Fibroblast of villous mesenchyme (primary cell): Measurements from ENCODE around the gene RARRES2. TPM values are rescaled to one million over a fixed set of nuclear protein-coding genes. Genes with fewer than 3 reads are reported as not detected.

Experiments
- DNase-seq: peaks from one replicate; pipeline ENCODE4 v3.0.0-alpha.2; 2010; ENCODE audit warnings: low read depth
- H3K4me3 ChIP-seq: 2 replicates; pipeline ENCODE4 v1.5.1; 2011; ENCODE audit warnings: low read depth, mild to moderate bottlenecking, low read length
- total RNA-seq: library from RNA; depleted of rRNA; stranded (reverse); fragments of >200 nt; gene quantifications from 2 replicates; pipeline ENCODE4 v1.2.3, GENCODE V29; 2012
- TF ChIP-seq, protein P1 (sequence below): IDR thresholded peaks from 2 replicates; pipeline ENCODE4 v1.5.1; 2012; ENCODE audit warnings: low read depth, mild to moderate bottlenecking, low read length; ENCODE audit not compliant: insufficient read depth

The RARRES2 gene
- total RNA-seq, 1 donor, result 185 TPM

GRCh38 chr7:150325110-150325611 lies 16.3 kb downstream of the RARRES2 start:
- peak; percentile 48 for DNase-seq
- H3K4me3 ChIP-seq, result no peak overlapping the region
- TF ChIP-seq, protein P1, sequence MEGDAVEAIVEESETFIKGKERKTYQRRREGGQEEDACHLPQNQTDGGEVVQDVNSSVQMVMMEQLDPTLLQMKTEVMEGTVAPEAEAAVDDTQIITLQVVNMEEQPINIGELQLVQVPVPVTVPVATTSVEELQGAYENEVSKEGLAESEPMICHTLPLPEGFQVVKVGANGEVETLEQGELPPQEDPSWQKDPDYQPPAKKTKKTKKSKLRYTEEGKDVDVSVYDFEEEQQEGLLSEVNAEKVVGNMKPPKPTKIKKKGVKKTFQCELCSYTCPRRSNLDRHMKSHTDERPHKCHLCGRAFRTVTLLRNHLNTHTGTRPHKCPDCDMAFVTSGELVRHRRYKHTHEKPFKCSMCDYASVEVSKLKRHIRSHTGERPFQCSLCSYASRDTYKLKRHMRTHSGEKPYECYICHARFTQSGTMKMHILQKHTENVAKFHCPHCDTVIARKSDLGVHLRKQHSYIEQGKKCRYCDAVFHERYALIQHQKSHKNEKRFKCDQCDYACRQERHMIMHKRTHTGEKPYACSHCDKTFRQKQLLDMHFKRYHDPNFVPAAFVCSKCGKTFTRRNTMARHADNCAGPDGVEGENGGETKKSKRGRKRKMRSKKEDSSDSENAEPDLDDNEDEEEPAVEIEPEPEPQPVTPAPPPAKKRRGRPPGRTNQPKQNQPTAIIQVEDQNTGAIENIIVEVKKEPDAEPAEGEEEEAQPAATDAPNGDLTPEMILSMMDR, result no peak

- TF ChIP-seq, protein P1, result no peak
- peak overlapping the region; percentile 15 for H3K4me3 ChIP-seq
- no peak for DNase-seq
Observed at GRCh38 chr7:150324373-150324961, 17.0 kb downstream of the RARRES2 start.

DNA sequence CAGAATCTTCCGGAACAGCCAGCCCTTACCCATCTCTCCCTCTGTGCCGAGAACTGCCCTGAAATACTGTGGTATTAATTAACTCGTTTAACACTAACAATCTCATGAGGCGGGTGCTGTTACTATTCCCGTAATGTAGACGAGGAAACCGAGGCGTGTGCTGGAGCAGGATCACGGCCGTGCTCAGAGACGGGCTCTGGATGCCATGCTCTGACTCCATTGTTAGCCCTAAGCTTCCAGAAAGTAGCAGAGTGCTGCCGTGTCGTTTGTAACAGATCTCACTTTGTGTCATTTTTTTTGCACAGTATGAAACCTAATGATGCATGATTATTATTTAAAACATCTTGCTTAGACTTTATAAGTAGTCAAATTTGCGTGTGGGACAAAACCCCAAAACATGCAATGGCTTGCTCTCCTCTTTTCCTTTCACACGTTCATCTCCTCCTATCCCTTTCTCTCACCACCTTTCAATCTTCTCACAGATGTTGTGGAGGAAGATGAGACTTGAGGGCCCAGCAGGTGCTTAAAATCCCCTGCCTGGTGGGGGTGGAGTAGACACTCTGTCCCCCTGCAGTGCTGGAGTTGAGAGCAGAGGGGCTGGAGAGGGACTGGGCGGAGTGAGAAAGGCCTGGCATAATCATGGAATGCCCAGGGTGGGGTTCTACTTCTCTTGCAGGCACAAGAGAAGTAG lies 17.6 kb downstream of the RARRES2 start:
- DNase-seq, result no peak
- TF ChIP-seq, protein P1, result no peak
- H3K4me3 ChIP-seq, result peak overlapping the region; percentile 51

GRCh38 chr7:150322833-150323681 lies 18.4 kb downstream of the RARRES2 start, which contains the start of the genes ACTR3C and LRRC61:
Gene ACTR3C (minus strand): TSS chr7:150323545. CDS start chr7:150295296, 28,249 bp downstream.
Gene LRRC61 (plus strand): TSS chr7:150323355. CDS start chr7:150336862, 13,507 bp downstream.
- TF ChIP-seq, protein P1, result no peak
- peak within 1 kb of the TSS; percentile 51 for H3K4me3 ChIP-seq
- no peak for DNase-seq

DNA sequence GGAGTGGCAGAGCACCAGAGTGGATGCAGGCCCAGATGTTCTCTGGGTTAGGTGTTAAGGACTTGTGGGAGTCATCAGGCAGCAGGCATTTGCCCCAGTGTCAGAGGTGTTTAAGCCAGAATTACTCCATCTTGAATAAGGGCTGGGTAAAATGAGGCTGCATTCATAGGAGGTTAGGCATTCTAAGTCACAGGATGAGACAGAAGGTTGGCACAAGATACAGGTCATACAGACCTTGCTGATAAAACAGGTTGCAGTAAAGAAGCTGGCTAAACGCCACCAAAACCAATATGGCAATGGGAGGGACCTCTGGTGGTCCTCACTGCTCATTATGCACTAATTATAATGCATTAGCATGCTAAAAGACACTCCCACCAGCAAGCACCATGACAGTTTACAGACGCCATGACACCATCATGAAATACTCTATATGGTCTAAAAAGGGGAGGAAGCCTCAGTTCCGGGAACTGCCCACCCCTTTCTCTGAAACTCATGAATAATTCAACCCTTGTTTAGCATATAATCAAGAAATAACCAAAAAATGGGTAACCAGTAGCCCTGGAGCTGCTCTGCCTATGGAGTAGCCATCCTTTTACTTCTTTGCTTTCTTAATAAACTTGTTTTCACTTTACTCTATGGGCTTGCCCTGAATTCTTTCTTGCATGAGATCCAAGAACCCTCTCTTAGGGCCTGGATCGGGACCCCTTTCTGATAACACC lies 19.2 kb downstream of the RARRES2 start:
- DNase-seq, result no peak
- TF ChIP-seq, protein P1, result no peak
- no peak overlapping the region for H3K4me3 ChIP-seq

DNA sequence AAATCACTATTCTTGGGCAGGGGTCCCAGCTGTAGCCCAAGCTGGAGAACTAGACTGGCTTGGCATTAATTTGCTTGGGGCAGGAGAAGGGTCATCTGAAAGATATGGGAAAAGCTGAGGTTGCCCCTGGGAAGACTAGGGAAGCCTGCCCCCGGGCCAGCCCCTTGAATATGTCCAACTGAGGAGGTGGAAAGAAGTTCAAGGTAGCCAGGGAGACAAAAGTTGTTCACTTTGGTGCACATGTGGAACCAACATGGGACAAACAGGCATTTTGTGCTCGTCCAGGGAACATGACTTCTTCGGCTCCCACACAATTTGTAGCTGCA lies 19.7 kb downstream of the RARRES2 start:
- TF ChIP-seq, protein P1, result no peak
- DNase-seq, result no peak
- no peak overlapping the region for H3K4me3 ChIP-seq
